PC-3 (cell line): Measurements from ENCODE around the gene A3GALT2.

Experiments
- EZH2phosphoT487 ChIP-seq: fragments of 300-600 bp; sonication (generic); IDR thresholded peaks from 2 replicates; pipeline ENCODE4 v1.6.1; 2018; ENCODE audit warnings: mild to moderate bottlenecking, antibody characterized with exemption, low read length, borderline replicate concordance
- TF ChIP-seq, protein P1 (sequence below): fragments of 300-600 bp; sonication (generic); conservative IDR thresholded peaks from 2 replicates; pipeline ENCODE4 v1.5.1; 2017; ENCODE audit warnings: antibody characterized with exemption, low read depth, mild to moderate bottlenecking, low read length

DNA sequence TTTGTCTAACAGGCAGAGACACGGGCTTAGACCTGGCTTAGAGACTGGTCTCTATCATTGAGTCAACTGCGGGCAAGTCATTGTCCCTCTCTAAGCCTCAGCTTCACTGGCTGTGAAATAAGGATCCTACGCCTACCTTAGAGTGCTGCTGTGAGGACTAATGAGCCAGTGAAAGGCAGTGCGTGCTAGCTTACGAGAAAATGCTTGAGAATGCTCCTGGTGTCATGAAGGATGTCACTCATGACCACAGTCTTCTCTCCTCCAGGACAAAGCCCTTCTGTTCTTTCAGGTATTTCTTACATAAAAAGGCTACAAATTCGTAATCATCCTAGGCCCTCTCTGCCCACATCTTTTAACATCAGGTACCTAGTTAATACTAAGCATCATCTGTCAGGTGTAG is 16.5 kb upstream of the A3GALT2 start:
- TF ChIP-seq EZH2phosphoT487, result no peak
- TF ChIP-seq, protein P1, sequence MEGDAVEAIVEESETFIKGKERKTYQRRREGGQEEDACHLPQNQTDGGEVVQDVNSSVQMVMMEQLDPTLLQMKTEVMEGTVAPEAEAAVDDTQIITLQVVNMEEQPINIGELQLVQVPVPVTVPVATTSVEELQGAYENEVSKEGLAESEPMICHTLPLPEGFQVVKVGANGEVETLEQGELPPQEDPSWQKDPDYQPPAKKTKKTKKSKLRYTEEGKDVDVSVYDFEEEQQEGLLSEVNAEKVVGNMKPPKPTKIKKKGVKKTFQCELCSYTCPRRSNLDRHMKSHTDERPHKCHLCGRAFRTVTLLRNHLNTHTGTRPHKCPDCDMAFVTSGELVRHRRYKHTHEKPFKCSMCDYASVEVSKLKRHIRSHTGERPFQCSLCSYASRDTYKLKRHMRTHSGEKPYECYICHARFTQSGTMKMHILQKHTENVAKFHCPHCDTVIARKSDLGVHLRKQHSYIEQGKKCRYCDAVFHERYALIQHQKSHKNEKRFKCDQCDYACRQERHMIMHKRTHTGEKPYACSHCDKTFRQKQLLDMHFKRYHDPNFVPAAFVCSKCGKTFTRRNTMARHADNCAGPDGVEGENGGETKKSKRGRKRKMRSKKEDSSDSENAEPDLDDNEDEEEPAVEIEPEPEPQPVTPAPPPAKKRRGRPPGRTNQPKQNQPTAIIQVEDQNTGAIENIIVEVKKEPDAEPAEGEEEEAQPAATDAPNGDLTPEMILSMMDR, result no peak
